Astrocyte (in vitro differentiated cells and primary cell): ENCODE measurements around the gene QSOX2. TPM values are rescaled to one million over a fixed set of nuclear protein-coding genes. Genes with fewer than 3 reads are reported as not detected.

Source experiments
- DNase-seq: peaks from one replicate; pipeline ENCODE4 v3.0.0-alpha.2; 2010; ENCODE audit warnings: low read depth
- FAIRE-seq: peaks from 2 replicates; lab custom pipeline; 2011; peaks lifted over from hg19 to GRCh38; lab: Jason Lieb, UNC
- H2AFZ ChIP-seq: 2 replicates; pipeline ENCODE4 v1.6.0; 2012; ENCODE audit warnings: low read depth, low read length, inconsistent platforms
- H3K27ac ChIP-seq: 2 replicates; pipeline ENCODE4 v1.5.1; 2011; ENCODE audit warnings: low read depth, low read length, inconsistent platforms
- H3K27me3 ChIP-seq: 2 replicates; pipeline ENCODE4 v1.6.0; 2011; ENCODE audit warnings: low read length, inconsistent platforms; ENCODE audit not compliant: insufficient read depth
- H3K36me3 ChIP-seq: 2 replicates; pipeline ENCODE4 v1.5.1; 2011; ENCODE audit warnings: low read length, inconsistent platforms; ENCODE audit not compliant: insufficient read depth
- H3K4me1 ChIP-seq: 2 replicates; pipeline ENCODE4 v1.5.1; 2011; ENCODE audit warnings: low read length, inconsistent platforms; ENCODE audit not compliant: insufficient read depth
- H3K4me2 ChIP-seq: 2 replicates; pipeline ENCODE4 v1.6.0; 2012; ENCODE audit warnings: low read length, inconsistent platforms
- H3K4me3 ChIP-seq: 2 replicates; pipeline ENCODE4 v1.5.1; 2011; ENCODE audit warnings: low read depth, mild to moderate bottlenecking, low read length, inconsistent platforms; ENCODE audit not compliant: insufficient read depth
- H3K79me2 ChIP-seq: 2 replicates; pipeline ENCODE4 v1.6.0; 2012; ENCODE audit warnings: mild to moderate bottlenecking, low read length, inconsistent platforms; ENCODE audit not compliant: insufficient read depth
- H3K9ac ChIP-seq: 2 replicates; pipeline ENCODE4 v1.6.0; 2012; ENCODE audit warnings: mild to moderate bottlenecking, low read length, inconsistent platforms
- H3K9me3 ChIP-seq: 2 replicates; pipeline ENCODE4 v1.5.1; 2012; ENCODE audit warnings: low read depth, mild to moderate bottlenecking, low read length, inconsistent platforms; ENCODE audit not compliant: insufficient read depth
- H4K20me1 ChIP-seq: 2 replicates; pipeline ENCODE4 v1.6.0; 2012; ENCODE audit warnings: low read length, inconsistent platforms; ENCODE audit not compliant: insufficient read depth
- H3K27ac Mint-ChIP-seq: one replicate; pipeline ENCODE4 v1.8.0; 2021; ENCODE audit warnings: mild to moderate bottlenecking, mixed read lengths; ENCODE audit not compliant: unreplicated experiment
- H3K27me3 Mint-ChIP-seq: one replicate; pipeline ENCODE4 v1.8.0; 2021; ENCODE audit warnings: low read depth, mixed read lengths; ENCODE audit not compliant: unreplicated experiment
- H3K36me3 Mint-ChIP-seq: one replicate; pipeline ENCODE4 v1.8.0; 2021; ENCODE audit warnings: low read depth, mixed read lengths; ENCODE audit not compliant: unreplicated experiment
- H3K4me1 Mint-ChIP-seq: one replicate; pipeline ENCODE4 v1.8.0; 2021; ENCODE audit warnings: low read depth, mixed read lengths; ENCODE audit not compliant: unreplicated experiment
- H3K4me3 Mint-ChIP-seq: one replicate; pipeline ENCODE4 v1.8.0; 2021; ENCODE audit warnings: mild to moderate bottlenecking, moderate library complexity, mixed read lengths; ENCODE audit not compliant: unreplicated experiment
- H3K9me3 Mint-ChIP-seq: one replicate; pipeline ENCODE4 v1.8.0; 2021; ENCODE audit warnings: mild to moderate bottlenecking, mixed read lengths; ENCODE audit not compliant: unreplicated experiment
- EZH2 ChIP-seq: IDR thresholded peaks from 2 replicates; pipeline ENCODE4 v1.6.1; 2012; ENCODE audit warnings: mild to moderate bottlenecking, low read length, inconsistent platforms; ENCODE audit not compliant: insufficient read depth
- total RNA-seq: library from RNA; stranded (reverse); gene quantifications from 2 replicates; pipeline ENCODE4 v1.2.1, GENCODE V29; 2021
- TF ChIP-seq, protein P1 (sequence below): IDR thresholded peaks from 2 replicates; pipeline ENCODE4 v1.5.1; 2011; ENCODE audit warnings: low read depth, mild to moderate bottlenecking, inconsistent platforms, low read length, moderate library complexity; ENCODE audit not compliant: insufficient read depth

Gene QSOX2
- total RNA-seq, 1 donor from 2014 or later = 20.4 TPM

DNA sequence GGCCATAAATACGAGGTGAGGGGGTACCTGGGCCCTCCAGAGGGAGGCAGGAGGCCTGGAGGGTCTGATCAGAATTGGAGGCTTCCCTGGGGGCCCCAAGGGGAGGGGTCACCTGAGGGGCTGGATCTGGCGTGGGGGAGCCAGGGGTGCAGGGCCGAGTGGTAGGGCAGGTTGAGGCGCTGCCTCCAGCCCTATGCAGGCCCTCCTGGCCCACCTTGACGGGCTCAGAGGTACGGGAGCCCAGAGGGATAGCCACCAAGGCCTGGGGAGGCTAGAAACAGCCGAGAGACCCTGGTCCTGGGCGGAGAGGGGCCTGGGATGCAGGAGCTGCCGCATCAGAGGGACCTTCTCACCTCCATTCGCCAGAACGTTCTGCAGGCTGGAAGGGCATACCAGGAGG is 65.0 kb downstream of the QSOX2 start:
- H3K79me2 ChIP-seq = no peaks in the 10 kb centered on the region
- Mint-ChIP-seq H3K36me3 (no peaks in the 10 kb centered on the region), H3K9me3 (no peaks in the 10 kb centered on the region), H3K27ac (no peak overlapping the region), H3K27me3 (peaks cover 42% of the 10 kb centered on the region), H3K4me3 (no peak overlapping the region), H3K4me1 (no peaks in the 10 kb centered on the region)
- H3K27me3 ChIP-seq = peaks cover 2% of the 10 kb centered on the region
- no peaks in the 10 kb centered on the region for H3K9me3 ChIP-seq
- no peaks in the 10 kb centered on the region for H4K20me1 ChIP-seq
- H3K4me1 ChIP-seq = no peaks in the 10 kb centered on the region
- H3K4me2 ChIP-seq = no peak overlapping the region
- no peak overlapping the region for H3K9ac ChIP-seq
- H3K27ac ChIP-seq = no peak overlapping the region
- DNase-seq (no peak), FAIRE-seq (no peak)
- TF ChIP-seq EZH2 = no peak
- TF ChIP-seq, protein P1, sequence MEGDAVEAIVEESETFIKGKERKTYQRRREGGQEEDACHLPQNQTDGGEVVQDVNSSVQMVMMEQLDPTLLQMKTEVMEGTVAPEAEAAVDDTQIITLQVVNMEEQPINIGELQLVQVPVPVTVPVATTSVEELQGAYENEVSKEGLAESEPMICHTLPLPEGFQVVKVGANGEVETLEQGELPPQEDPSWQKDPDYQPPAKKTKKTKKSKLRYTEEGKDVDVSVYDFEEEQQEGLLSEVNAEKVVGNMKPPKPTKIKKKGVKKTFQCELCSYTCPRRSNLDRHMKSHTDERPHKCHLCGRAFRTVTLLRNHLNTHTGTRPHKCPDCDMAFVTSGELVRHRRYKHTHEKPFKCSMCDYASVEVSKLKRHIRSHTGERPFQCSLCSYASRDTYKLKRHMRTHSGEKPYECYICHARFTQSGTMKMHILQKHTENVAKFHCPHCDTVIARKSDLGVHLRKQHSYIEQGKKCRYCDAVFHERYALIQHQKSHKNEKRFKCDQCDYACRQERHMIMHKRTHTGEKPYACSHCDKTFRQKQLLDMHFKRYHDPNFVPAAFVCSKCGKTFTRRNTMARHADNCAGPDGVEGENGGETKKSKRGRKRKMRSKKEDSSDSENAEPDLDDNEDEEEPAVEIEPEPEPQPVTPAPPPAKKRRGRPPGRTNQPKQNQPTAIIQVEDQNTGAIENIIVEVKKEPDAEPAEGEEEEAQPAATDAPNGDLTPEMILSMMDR = no peak
- no peak overlapping the region for H2AFZ ChIP-seq
- H3K4me3 ChIP-seq = no peak overlapping the region
- no peaks in the 10 kb centered on the region for H3K36me3 ChIP-seq

DNA sequence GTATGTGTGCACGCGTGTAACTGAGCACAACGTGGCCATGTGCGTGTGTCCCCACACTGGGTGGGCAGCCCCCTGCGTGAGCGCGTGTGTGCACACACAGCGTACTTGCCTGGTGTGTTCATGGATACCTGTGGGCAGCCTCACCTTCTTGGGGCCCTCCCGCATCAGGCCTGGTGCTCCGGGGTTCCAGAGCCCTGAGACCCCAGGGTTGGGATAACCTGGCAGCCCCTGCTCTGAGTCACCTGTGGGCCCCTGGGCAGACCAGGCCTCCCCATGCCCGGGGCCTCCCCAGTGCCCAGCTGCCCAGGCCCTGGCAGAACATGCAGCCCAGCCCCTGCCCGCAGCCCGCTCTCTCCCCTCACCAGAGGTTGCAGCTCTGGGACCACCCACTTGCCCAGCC is 65.9 kb downstream of the QSOX2 start:
- Histone ChIP-seq H4K20me1 (no peaks in the 10 kb centered on the region), H3K4me2 (no peak overlapping the region), H3K79me2 (no peaks in the 10 kb centered on the region), H3K27ac (no peak overlapping the region), H3K36me3 (no peaks in the 10 kb centered on the region), H3K9me3 (no peaks in the 10 kb centered on the region), H3K4me3 (no peak overlapping the region), H2AFZ (no peak overlapping the region), H3K4me1 (no peaks in the 10 kb centered on the region), H3K27me3 (no peaks in the 10 kb centered on the region), H3K9ac (no peak overlapping the region)
- H3K27ac Mint-ChIP-seq = no peak overlapping the region
- H3K36me3 Mint-ChIP-seq = no peaks in the 10 kb centered on the region
- H3K27me3 Mint-ChIP-seq = peaks cover 36% of the 10 kb centered on the region
- TF ChIP-seq EZH2 = no peak
- TF ChIP-seq, protein P1 = no peak
- no peak overlapping the region for H3K4me3 Mint-ChIP-seq
- no peaks in the 10 kb centered on the region for H3K9me3 Mint-ChIP-seq
- no peak for DNase-seq
- FAIRE-seq = no peak
- H3K4me1 Mint-ChIP-seq = no peaks in the 10 kb centered on the region

DNA sequence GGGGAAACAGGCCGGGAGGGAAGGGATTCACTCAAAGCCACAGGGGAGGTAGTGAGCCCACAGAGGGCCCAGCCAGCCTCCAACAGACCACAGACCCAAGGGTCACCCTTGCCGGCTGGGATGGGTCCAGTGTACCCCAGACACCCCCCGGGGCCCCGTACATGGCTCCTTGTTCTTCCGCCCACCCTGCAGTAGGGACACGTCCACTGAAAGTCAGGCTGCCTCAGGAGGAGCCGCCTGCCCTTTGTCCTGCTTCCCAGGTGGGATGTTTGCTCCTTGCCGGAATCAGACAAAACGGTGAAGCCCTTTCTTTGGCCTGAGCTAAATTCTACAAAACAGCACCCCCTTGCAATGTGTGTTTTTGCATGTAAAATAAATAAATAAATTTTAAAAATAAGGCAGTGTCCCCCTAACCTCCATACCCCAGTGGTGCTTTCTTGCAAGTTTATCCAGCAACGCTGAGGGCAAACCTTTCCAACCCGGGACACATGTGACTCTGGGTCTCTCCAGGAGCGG is 66.5 kb downstream of the QSOX2 start:
- Histone ChIP-seq H3K4me1 (no peaks in the 10 kb centered on the region), H3K79me2 (no peaks in the 10 kb centered on the region), H3K27me3 (no peaks in the 10 kb centered on the region), H2AFZ (no peak overlapping the region), H3K4me2 (no peak overlapping the region), H3K27ac (no peak overlapping the region), H3K9me3 (no peaks in the 10 kb centered on the region), H4K20me1 (no peaks in the 10 kb centered on the region), H3K36me3 (no peaks in the 10 kb centered on the region), H3K9ac (no peak overlapping the region), H3K4me3 (no peak overlapping the region)
- H3K27ac Mint-ChIP-seq = no peak overlapping the region
- peaks cover 32% of the 10 kb centered on the region for H3K27me3 Mint-ChIP-seq
- H3K36me3 Mint-ChIP-seq = no peaks in the 10 kb centered on the region
- no peak overlapping the region for H3K4me3 Mint-ChIP-seq
- no peaks in the 10 kb centered on the region for H3K9me3 Mint-ChIP-seq
- DNase-seq (no peak), FAIRE-seq (no peak)
- TF ChIP-seq EZH2 = no peak
- TF ChIP-seq, protein P1 = no peak
- no peaks in the 10 kb centered on the region for H3K4me1 Mint-ChIP-seq
